SK-N-SH (cell line): ENCODE measurements around the gene NEDD1.

Experiments
- RFX5 ChIP-seq: IDR thresholded peaks from 2 replicates; pipeline ENCODE4 v1.6.1; 2012; ENCODE audit warnings: mild to moderate bottlenecking, improper control_type of control experiment, low read length
- TF ChIP-seq, protein P1 (sequence below): IDR thresholded peaks from 2 replicates; pipeline ENCODE4 v1.4.0; 2012; ENCODE audit warnings: low read depth, borderline replicate concordance
- TF ChIP-seq, protein P2 (sequence below): fragments of 200-600 bp; sonication (generic); IDR thresholded peaks from 2 replicates; pipeline ENCODE4 v1.6.1; 2017; ENCODE audit warnings: antibody characterized with exemption, mild to moderate bottlenecking, moderate library complexity

DNA sequence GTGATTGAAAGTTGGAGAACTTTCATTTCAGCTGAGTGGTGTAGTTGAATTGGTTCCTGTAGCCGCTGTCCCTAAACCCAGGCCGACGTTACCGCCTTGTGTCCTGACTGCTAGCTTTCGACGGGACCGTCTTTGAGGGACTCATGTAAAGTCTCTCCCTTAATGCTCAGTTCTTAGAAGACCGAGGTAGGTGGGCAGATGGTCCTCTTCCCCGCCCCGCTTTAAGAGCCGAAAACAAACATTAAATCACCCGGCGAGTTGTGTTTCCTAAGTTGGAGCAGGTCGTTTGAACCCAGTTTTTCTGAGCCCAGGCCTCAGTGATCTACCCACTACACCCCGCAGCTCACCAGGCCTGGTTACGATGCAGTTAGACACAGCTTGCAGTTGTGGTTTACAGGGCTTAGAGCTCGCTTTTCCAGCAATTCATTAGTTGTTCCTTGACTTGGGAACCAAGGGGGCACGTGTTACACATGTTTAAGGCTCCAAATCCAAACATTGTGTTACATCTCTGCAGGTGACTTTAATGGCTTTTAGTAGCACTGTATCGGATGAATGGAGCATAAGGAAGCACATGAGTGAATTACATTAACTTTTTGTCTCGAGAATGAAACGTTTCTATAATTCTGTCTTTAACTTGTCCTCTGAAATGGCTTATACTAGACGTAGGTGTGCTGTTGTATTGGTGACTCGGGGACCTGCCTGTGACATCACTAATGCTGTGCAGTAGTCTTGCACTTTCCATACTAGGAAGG lies 790 bp downstream of the NEDD1 start:
- TF ChIP-seq, protein P1, sequence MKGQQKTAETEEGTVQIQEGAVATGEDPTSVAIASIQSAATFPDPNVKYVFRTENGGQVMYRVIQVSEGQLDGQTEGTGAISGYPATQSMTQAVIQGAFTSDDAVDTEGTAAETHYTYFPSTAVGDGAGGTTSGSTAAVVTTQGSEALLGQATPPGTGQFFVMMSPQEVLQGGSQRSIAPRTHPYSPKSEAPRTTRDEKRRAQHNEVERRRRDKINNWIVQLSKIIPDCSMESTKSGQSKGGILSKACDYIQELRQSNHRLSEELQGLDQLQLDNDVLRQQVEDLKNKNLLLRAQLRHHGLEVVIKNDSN, result no peak
- TF ChIP-seq, protein P2, sequence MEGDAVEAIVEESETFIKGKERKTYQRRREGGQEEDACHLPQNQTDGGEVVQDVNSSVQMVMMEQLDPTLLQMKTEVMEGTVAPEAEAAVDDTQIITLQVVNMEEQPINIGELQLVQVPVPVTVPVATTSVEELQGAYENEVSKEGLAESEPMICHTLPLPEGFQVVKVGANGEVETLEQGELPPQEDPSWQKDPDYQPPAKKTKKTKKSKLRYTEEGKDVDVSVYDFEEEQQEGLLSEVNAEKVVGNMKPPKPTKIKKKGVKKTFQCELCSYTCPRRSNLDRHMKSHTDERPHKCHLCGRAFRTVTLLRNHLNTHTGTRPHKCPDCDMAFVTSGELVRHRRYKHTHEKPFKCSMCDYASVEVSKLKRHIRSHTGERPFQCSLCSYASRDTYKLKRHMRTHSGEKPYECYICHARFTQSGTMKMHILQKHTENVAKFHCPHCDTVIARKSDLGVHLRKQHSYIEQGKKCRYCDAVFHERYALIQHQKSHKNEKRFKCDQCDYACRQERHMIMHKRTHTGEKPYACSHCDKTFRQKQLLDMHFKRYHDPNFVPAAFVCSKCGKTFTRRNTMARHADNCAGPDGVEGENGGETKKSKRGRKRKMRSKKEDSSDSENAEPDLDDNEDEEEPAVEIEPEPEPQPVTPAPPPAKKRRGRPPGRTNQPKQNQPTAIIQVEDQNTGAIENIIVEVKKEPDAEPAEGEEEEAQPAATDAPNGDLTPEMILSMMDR, result no peak
- TF ChIP-seq RFX5, result no peak
